Osteoblast (primary cell): ENCODE data around the gene DBNL. TPM values are rescaled to one million over a fixed set of nuclear protein-coding genes. Genes with fewer than 3 reads are reported as not detected.

ENCODE experiments used
- DNase-seq: peaks from one replicate; pipeline ENCODE4 v3.0.0; 2011; ENCODE audit warnings: low spot score, mixed read lengths; ENCODE audit not compliant: insufficient read length; ENCODE audit errors: missing footprints
- H2AFZ ChIP-seq: 2 replicates; pipeline ENCODE4 v1.6.0; 2011; ENCODE audit warnings: mild to moderate bottlenecking, low read length
- H3K27ac ChIP-seq: 2 replicates; pipeline ENCODE4 v1.5.1; 2011; ENCODE audit warnings: mild to moderate bottlenecking, low read depth, low read length, moderate library complexity
- H3K27me3 ChIP-seq: 2 replicates; pipeline ENCODE4 v1.6.0; 2012; ENCODE audit warnings: mild to moderate bottlenecking, control low read depth, inconsistent platforms, low read length, moderate library complexity; ENCODE audit not compliant: insufficient read depth
- H3K36me3 ChIP-seq: 2 replicates; pipeline ENCODE4 v1.5.1; 2011; ENCODE audit warnings: mild to moderate bottlenecking, low read length, control low read depth, moderate library complexity; ENCODE audit not compliant: insufficient read depth
- H3K4me1 ChIP-seq: 2 replicates; pipeline ENCODE4 v1.5.1; 2011; ENCODE audit warnings: mild to moderate bottlenecking, low read length, control low read depth, moderate library complexity; ENCODE audit not compliant: insufficient read depth
- H3K4me2 ChIP-seq: 2 replicates; pipeline ENCODE4 v1.6.0; 2011; ENCODE audit warnings: mild to moderate bottlenecking, low read length; ENCODE audit not compliant: insufficient read depth
- H3K4me3 ChIP-seq: fragments of 200-600 bp; sonication (generic); 3 replicates; pipeline ENCODE4 v1.5.1; 2012; ENCODE audit warnings: mild to moderate bottlenecking, low read length, inconsistent platforms; ENCODE audit not compliant: insufficient read depth
- H3K79me2 ChIP-seq: 2 replicates; pipeline ENCODE4 v1.6.0; 2012; ENCODE audit warnings: mild to moderate bottlenecking, low read length, control low read depth, inconsistent platforms; ENCODE audit not compliant: insufficient read depth
- H3K9me3 ChIP-seq: 2 replicates; pipeline ENCODE4 v1.5.1; 2011; ENCODE audit warnings: low read depth, low read length, control low read depth
- H4K20me1 ChIP-seq: 2 replicates; pipeline ENCODE4 v1.6.0; 2012; ENCODE audit warnings: mild to moderate bottlenecking, low read length, control low read depth; ENCODE audit not compliant: insufficient read depth
- total RNA-seq: library from RNA; depleted of rRNA; stranded (reverse); fragments of >200 nt; gene quantifications from 2 replicates; pipeline ENCODE4 v1.2.3, GENCODE V29; 2012
- TF ChIP-seq, protein P1 (sequence below): IDR thresholded peaks from 2 replicates; pipeline ENCODE4 v1.5.1; 2011; ENCODE audit warnings: mild to moderate bottlenecking, low read depth, low read length, moderate library complexity; ENCODE audit errors: extremely low read depth

DBNL gene
- total RNA-seq, 1 donor, result 105 TPM

DNA sequence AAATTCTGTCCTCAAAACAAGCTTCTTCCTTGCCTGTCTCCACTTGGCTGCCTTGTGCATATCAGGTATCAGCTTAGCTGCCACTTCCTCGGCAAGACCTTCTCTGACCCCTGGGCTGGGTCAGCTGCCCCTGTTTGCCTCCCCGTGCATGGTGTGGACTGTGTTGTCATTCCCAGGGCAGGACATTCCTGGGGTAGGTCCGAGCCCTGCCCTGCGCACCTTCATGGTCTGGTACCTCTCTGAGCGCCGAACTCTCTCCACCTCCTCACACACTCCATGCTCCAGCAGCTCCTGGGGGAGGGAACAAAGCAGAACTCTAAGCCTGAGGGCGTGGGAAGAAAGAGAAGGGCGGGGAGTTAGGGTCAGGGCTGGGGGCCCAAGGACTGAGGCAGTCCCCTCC, 34.0 kb downstream of the DBNL start:
- Histone ChIP-seq H3K4me1 (peaks cover 12% of the 10 kb centered on the region), H3K79me2 (peaks cover 14% of the 10 kb centered on the region), H3K9me3 (no peaks in the 10 kb centered on the region), H3K4me2 (no peak overlapping the region), H3K36me3 (peaks cover 46% of the 10 kb centered on the region), H2AFZ (no peak overlapping the region), H3K27me3 (no peaks in the 10 kb centered on the region), H3K27ac (no peak overlapping the region), H3K4me3 (no peak overlapping the region), H4K20me1 (no peaks in the 10 kb centered on the region)
- DNase-seq, result peak; percentile 59
- TF ChIP-seq, protein P1, sequence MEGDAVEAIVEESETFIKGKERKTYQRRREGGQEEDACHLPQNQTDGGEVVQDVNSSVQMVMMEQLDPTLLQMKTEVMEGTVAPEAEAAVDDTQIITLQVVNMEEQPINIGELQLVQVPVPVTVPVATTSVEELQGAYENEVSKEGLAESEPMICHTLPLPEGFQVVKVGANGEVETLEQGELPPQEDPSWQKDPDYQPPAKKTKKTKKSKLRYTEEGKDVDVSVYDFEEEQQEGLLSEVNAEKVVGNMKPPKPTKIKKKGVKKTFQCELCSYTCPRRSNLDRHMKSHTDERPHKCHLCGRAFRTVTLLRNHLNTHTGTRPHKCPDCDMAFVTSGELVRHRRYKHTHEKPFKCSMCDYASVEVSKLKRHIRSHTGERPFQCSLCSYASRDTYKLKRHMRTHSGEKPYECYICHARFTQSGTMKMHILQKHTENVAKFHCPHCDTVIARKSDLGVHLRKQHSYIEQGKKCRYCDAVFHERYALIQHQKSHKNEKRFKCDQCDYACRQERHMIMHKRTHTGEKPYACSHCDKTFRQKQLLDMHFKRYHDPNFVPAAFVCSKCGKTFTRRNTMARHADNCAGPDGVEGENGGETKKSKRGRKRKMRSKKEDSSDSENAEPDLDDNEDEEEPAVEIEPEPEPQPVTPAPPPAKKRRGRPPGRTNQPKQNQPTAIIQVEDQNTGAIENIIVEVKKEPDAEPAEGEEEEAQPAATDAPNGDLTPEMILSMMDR, result no peak

DNA sequence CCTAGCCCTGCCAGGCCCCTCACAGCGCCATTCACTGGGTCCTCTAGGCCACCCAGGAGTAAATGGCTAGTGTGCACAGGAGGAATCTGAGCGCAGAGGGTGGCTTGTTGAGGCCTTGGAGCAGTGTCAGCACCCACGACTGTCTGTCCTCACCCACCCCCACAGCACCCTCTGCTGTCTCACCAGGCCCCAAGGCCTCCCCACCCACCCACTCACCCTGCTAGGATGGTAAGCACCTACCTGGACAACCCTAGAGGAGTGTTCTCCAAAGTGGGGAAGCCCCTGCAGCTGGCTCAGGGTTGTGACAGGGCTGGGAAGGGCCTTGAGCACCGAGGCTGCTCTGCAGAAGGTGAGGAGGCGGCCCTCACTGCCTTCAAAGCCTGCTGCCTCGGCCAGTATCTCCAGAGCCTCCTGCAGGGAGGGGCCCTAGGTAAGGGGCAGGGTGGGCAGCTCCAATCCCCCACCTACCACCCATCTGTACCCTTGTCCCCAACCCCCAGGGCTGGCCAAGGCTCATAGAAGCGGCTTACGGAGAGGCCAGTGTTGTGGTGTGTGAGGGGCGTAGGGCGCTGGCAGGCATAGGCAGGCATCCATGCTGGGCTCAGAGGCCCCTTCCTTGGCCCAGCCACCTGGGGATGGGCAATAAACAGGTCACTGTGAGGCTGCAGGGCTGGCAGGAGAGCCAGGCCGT, 35.0 kb downstream of the DBNL start:
- H3K4me1 ChIP-seq, result peaks cover 9% of the 10 kb centered on the region
- no peaks in the 10 kb centered on the region for H4K20me1 ChIP-seq
- peaks cover 41% of the 10 kb centered on the region for H3K36me3 ChIP-seq
- no peak overlapping the region for H3K27ac ChIP-seq
- no peak overlapping the region for H3K4me3 ChIP-seq
- H3K27me3 ChIP-seq, result no peaks in the 10 kb centered on the region
- no peak overlapping the region for H2AFZ ChIP-seq
- no peak overlapping the region for H3K4me2 ChIP-seq
- H3K9me3 ChIP-seq, result no peaks in the 10 kb centered on the region
- H3K79me2 ChIP-seq, result peaks cover 14% of the 10 kb centered on the region
- TF ChIP-seq, protein P1, result no peak
- DNase-seq, result peak; percentile 64

DNA sequence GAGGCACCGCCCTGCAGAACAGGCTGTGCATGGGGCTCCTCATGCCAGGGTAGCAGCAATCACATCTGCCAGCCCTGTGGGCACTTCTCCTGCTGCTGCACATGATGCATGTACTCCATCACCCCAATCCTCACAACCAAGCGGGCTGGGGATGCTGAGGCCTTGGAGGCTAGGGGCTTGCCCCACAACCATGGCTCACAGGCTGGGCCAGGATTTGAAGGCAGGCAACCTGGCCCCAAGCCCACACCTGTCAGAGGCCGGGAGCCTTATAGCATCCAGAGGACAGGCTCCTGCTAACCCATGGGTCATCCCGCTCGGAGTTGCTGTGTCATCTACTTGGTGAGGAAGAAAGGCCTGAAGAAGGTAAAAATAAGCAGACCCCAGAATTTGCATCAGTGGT, 35.6 kb downstream of the DBNL start:
- Histone ChIP-seq H4K20me1 (no peaks in the 10 kb centered on the region), H2AFZ (no peak overlapping the region), H3K9me3 (no peaks in the 10 kb centered on the region), H3K4me2 (no peak overlapping the region), H3K4me1 (peaks cover 13% of the 10 kb centered on the region), H3K4me3 (no peak overlapping the region), H3K79me2 (peaks cover 14% of the 10 kb centered on the region), H3K27ac (no peak overlapping the region), H3K27me3 (no peaks in the 10 kb centered on the region), H3K36me3 (peaks cover 41% of the 10 kb centered on the region)
- DNase-seq, result no peak
- TF ChIP-seq, protein P1, result no peak

DNA sequence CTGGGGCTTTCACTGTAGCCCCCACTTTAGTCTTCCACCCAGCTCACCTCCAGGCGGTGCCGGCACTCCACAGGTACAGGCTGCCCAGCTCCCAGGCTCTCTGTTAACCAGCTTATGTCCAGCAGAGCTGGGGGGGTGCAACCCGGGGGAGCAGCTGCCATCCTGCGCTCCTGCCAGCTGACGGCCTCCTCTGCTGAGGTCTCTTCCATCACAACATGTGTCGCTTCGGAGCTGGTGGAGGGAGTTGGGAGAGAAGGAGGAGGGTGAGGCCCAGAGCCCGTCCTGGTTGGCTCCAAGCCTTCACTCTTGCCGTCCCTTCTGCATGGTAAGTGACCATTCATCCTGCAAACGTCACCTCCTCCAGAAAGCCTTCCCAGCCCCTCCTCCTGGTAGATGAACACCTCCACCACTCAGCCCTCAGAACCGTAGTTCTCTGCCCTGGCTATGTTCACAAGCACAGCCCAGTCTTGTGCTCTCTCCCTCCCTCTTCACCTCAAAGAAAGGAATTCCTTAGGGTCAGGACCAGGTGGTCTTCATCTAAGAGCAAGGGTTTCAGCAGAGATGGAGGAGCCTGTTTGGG, 36.3 kb downstream of the DBNL start:
- Histone ChIP-seq H3K36me3 (peaks cover 39% of the 10 kb centered on the region), H3K79me2 (peaks cover 14% of the 10 kb centered on the region), H3K27me3 (no peaks in the 10 kb centered on the region), H3K4me2 (peak overlapping the region; percentile 87), H3K4me3 (peak overlapping the region; percentile 94), H3K9me3 (no peaks in the 10 kb centered on the region), H4K20me1 (no peaks in the 10 kb centered on the region), H3K4me1 (peaks cover 13% of the 10 kb centered on the region), H2AFZ (no peak overlapping the region), H3K27ac (no peak overlapping the region)
- TF ChIP-seq, protein P1, result no peak
- DNase-seq, result peak; percentile 76
